Upper lobe of left lung (tissue), 4 donors: ENCODE results near the gene KCNMA1.

ENCODE experiments used
- CTCF ChIP-seq, 6 experiments: fragments of 450-650 bp in 4 of 6; fragments of 200-600 bp in 2 of 6; sonication (generic) in 2 of 6; IDR thresholded peaks; one replicate each; pipeline ENCODE4 v1.5.1; 2016 to 2019; ENCODE audit warnings: antibody characterized with exemption in 6 of 6
- EP300 ChIP-seq, 4 donors: sonication (generic); formaldehyde crosslinking; IDR thresholded peaks; one replicate each; pipeline ENCODE4 v1.5.1; 2017; ENCODE audit warnings: antibody characterized with exemption in 4 of 4, control low read depth in 2 of 4
- POLR2AphosphoS5 ChIP-seq, 2 donors: sonication (generic); formaldehyde crosslinking; IDR thresholded peaks; one replicate each; pipeline ENCODE4 v1.5.1; 2017; ENCODE audit warnings: antibody characterized with exemption in 2 of 2

- TF ChIP-seq EP300 (IDR thresholded peaks at IDR 0.05) (no peak), POLR2AphosphoS5 (IDR thresholded peaks at IDR 0.05) (no peak), CTCF (IDR thresholded peaks at IDR 0.05) (no peak)
Observed at GRCh38 chr10:77388571-77389100, 249.0 kb downstream of the KCNMA1 start.
